ENCODE data around the gene ERH.

- TF ChIP-seq, protein P1, sequence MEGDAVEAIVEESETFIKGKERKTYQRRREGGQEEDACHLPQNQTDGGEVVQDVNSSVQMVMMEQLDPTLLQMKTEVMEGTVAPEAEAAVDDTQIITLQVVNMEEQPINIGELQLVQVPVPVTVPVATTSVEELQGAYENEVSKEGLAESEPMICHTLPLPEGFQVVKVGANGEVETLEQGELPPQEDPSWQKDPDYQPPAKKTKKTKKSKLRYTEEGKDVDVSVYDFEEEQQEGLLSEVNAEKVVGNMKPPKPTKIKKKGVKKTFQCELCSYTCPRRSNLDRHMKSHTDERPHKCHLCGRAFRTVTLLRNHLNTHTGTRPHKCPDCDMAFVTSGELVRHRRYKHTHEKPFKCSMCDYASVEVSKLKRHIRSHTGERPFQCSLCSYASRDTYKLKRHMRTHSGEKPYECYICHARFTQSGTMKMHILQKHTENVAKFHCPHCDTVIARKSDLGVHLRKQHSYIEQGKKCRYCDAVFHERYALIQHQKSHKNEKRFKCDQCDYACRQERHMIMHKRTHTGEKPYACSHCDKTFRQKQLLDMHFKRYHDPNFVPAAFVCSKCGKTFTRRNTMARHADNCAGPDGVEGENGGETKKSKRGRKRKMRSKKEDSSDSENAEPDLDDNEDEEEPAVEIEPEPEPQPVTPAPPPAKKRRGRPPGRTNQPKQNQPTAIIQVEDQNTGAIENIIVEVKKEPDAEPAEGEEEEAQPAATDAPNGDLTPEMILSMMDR (conservative IDR thresholded peaks at IDR 0.05), result no peak
- no peak for TF ChIP-seq ZFX (IDR thresholded peaks at IDR 0.05)
These were observed 7.7 kb upstream of the ERH start for GRCh38 chr14:69405762-69406161.

Measured in C4-2B (cell line).